Measurements from ENCODE around the gene RGCC. TPM values are rescaled to one million over a fixed set of nuclear protein-coding genes. Genes with fewer than 3 reads are reported as not detected.

The RGCC gene
- polyA plus RNA-seq, 1 donor from 2014 or later = not detected

DNA sequence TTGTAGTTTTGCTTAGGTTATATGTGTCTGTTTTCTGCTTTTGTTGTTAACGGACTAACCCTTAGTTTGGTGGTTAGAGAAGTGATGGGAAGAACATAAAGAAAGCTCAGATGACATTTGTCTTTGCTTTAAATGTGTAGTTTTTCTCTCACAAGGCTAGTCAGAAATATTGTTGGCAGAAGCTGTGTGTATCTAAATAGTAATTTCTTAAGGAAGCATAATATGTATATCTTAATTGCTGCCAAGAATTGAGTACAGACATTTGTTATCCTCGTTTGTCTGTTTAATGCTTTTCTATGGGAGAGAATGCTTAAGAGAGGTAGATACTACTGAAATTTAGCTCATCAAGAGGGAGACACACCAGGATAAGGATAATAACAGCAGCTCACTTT is 2.7 kb downstream of the RGCC start:
- Histone ChIP-seq H3K36me3 (ENCODE audit: insufficient read depth, low read length) (no peaks in the 10 kb centered on the region), H3K9ac (ENCODE audit: low read length) (no peak overlapping the region), H3K9me3 (ENCODE audit: low read length) (no peaks in the 10 kb centered on the region), H3K79me2 (replicated peaks; ENCODE audit: insufficient read depth, low read length) (no peaks in the 10 kb centered on the region), H3K27me3 (ENCODE audit: insufficient read depth, low read depth, low read length) (peaks cover 57% of the 10 kb centered on the region), H3K9me2 (ENCODE audit: insufficient read depth, low read length) (no peaks in the 10 kb centered on the region), H2AFZ (ENCODE audit: low read depth, low read length) (no peak overlapping the region), H3K4me3 (ENCODE audit: low read length) (no peak overlapping the region), H3F3A (ENCODE audit: insufficient read depth, low read length, poor library complexity, severe bottlenecking) (no peaks in the 10 kb centered on the region), H4K20me1 (ENCODE audit: insufficient read depth) (no peaks in the 10 kb centered on the region), H3K27ac (ENCODE audit: low read length) (no peak overlapping the region), H3K4me2 (ENCODE audit: low read length) (no peak overlapping the region)
- TF ChIP-seq, protein P1, sequence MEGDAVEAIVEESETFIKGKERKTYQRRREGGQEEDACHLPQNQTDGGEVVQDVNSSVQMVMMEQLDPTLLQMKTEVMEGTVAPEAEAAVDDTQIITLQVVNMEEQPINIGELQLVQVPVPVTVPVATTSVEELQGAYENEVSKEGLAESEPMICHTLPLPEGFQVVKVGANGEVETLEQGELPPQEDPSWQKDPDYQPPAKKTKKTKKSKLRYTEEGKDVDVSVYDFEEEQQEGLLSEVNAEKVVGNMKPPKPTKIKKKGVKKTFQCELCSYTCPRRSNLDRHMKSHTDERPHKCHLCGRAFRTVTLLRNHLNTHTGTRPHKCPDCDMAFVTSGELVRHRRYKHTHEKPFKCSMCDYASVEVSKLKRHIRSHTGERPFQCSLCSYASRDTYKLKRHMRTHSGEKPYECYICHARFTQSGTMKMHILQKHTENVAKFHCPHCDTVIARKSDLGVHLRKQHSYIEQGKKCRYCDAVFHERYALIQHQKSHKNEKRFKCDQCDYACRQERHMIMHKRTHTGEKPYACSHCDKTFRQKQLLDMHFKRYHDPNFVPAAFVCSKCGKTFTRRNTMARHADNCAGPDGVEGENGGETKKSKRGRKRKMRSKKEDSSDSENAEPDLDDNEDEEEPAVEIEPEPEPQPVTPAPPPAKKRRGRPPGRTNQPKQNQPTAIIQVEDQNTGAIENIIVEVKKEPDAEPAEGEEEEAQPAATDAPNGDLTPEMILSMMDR (IDR thresholded peaks at IDR 0.05; ENCODE audit: poor library complexity, severe bottlenecking) = no peak
- TF ChIP-seq, protein P2, sequence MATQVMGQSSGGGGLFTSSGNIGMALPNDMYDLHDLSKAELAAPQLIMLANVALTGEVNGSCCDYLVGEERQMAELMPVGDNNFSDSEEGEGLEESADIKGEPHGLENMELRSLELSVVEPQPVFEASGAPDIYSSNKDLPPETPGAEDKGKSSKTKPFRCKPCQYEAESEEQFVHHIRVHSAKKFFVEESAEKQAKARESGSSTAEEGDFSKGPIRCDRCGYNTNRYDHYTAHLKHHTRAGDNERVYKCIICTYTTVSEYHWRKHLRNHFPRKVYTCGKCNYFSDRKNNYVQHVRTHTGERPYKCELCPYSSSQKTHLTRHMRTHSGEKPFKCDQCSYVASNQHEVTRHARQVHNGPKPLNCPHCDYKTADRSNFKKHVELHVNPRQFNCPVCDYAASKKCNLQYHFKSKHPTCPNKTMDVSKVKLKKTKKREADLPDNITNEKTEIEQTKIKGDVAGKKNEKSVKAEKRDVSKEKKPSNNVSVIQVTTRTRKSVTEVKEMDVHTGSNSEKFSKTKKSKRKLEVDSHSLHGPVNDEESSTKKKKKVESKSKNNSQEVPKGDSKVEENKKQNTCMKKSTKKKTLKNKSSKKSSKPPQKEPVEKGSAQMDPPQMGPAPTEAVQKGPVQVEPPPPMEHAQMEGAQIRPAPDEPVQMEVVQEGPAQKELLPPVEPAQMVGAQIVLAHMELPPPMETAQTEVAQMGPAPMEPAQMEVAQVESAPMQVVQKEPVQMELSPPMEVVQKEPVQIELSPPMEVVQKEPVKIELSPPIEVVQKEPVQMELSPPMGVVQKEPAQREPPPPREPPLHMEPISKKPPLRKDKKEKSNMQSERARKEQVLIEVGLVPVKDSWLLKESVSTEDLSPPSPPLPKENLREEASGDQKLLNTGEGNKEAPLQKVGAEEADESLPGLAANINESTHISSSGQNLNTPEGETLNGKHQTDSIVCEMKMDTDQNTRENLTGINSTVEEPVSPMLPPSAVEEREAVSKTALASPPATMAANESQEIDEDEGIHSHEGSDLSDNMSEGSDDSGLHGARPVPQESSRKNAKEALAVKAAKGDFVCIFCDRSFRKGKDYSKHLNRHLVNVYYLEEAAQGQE (IDR thresholded peaks at IDR 0.05; ENCODE audit: borderline replicate concordance) = no peak
- TF ChIP-seq TAF1 (IDR thresholded peaks at IDR 0.05; ENCODE audit: low read depth) (no peak), EZH2 (IDR thresholded peaks at IDR 0.05; ENCODE audit: borderline replicate concordance, insufficient read depth, low read length, poor library complexity, severe bottlenecking) (no peak), SMC3 (conservative IDR thresholded peaks at IDR 0.05; ENCODE audit: poor library complexity) (no peak), RAD21 (conservative IDR thresholded peaks at IDR 0.05) (no peak), POLR2AphosphoS5 (IDR thresholded peaks at IDR 0.05) (no peak), MXI1 (conservative IDR thresholded peaks at IDR 0.05; ENCODE audit: poor library complexity, severe bottlenecking) (no peak), EP300 (conservative IDR thresholded peaks at IDR 0.05; ENCODE audit: poor library complexity, severe bottlenecking) (no peak)

DNA sequence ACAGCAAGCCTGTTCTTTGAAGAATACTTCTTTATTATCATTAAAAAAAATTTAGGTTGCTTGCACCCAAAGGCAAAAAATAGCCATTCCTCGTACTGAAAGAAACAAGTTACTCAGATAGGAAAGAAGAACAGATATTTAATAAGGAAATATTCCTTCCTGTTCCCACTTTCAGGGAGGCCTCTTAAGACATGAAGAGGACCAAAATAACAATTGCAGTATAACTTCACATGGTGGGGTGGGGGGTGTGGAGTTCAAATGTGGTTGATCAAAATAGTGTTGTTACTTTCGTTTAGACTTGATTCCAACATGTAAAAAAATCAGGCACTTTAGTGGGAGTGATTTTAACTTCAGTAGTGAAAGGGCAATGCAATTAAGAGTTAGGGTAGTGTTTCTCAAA is 3.6 kb downstream of the RGCC start:
- no peak overlapping the region for H3K4me3 ChIP-seq (ENCODE audit: low read length)
- H2AFZ ChIP-seq (ENCODE audit: low read depth, low read length) = no peak overlapping the region
- no peaks in the 10 kb centered on the region for H3K9me2 ChIP-seq (ENCODE audit: insufficient read depth, low read length)
- no peak for TF ChIP-seq POLR2AphosphoS5 (IDR thresholded peaks at IDR 0.05)
- no peak for TF ChIP-seq SMC3 (conservative IDR thresholded peaks at IDR 0.05; ENCODE audit: poor library complexity)
- TF ChIP-seq TAF1 (IDR thresholded peaks at IDR 0.05; ENCODE audit: low read depth) = no peak
- TF ChIP-seq RAD21 (conservative IDR thresholded peaks at IDR 0.05) = no peak
- TF ChIP-seq, protein P1 (IDR thresholded peaks at IDR 0.05; ENCODE audit: poor library complexity, severe bottlenecking) = no peak
- TF ChIP-seq, protein P2 (IDR thresholded peaks at IDR 0.05; ENCODE audit: borderline replicate concordance) = no peak
- no peak for TF ChIP-seq MXI1 (conservative IDR thresholded peaks at IDR 0.05; ENCODE audit: poor library complexity, severe bottlenecking)
- TF ChIP-seq EZH2 (IDR thresholded peaks at IDR 0.05; ENCODE audit: borderline replicate concordance, insufficient read depth, low read length, poor library complexity, severe bottlenecking) = no peak
- no peak for TF ChIP-seq EP300 (conservative IDR thresholded peaks at IDR 0.05; ENCODE audit: poor library complexity, severe bottlenecking)
- no peaks in the 10 kb centered on the region for H4K20me1 ChIP-seq (ENCODE audit: insufficient read depth)
- no peaks in the 10 kb centered on the region for H3F3A ChIP-seq (ENCODE audit: insufficient read depth, low read length, poor library complexity, severe bottlenecking)
- H3K9ac ChIP-seq (ENCODE audit: low read length) = no peak overlapping the region
- H3K36me3 ChIP-seq (ENCODE audit: insufficient read depth, low read length) = no peaks in the 10 kb centered on the region
- peaks cover 48% of the 10 kb centered on the region for H3K27me3 ChIP-seq (ENCODE audit: insufficient read depth, low read depth, low read length)
- no peak overlapping the region for H3K4me2 ChIP-seq (ENCODE audit: low read length)
- no peak overlapping the region for H3K27ac ChIP-seq (ENCODE audit: low read length)
- no peaks in the 10 kb centered on the region for H3K79me2 ChIP-seq (replicated peaks; ENCODE audit: insufficient read depth, low read length)
- H3K9me3 ChIP-seq (ENCODE audit: low read length) = no peaks in the 10 kb centered on the region
